Testis (tissue), 2 donors: ENCODE results near the gene MTRF1L.

Experiments
- POLR2A ChIP-seq: fragments of 450-650 bp; IDR thresholded peaks from one replicate; pipeline ENCODE4 v1.6.1; 2017; ENCODE audit warnings: antibody characterized with exemption, mild to moderate bottlenecking, moderate library complexity
- TF ChIP-seq, protein P1 (sequence below), 3 experiments: fragments of 450-650 bp in 2 of 3; fragments of 200-600 bp in 1 of 3; sonication (generic) in 1 of 3; IDR thresholded peaks; one replicate each; pipeline ENCODE4 v1.5.1; 2016 to 2019; ENCODE audit warnings: antibody characterized with exemption in 3 of 3, mild to moderate bottlenecking in 2 of 3, moderate library complexity in 1 of 3

DNA sequence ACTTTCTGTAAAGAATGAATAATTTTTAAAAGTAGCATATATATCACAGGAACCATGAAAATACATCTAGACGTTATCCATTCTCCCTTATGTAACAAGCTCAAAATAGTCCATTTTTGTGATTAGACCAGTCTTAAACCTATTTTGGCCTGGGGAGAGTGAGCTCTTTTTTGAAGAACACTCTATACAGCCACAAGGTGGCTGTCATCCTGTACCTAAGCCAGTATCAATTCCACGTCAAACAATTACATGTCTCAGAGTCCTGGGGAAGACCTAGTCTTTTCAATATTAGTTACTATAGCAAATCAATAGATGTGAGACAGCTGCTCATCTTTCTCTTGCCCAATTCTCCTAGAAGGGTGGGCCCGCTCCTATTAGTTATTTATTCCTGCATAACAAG lies 48.1 kb downstream of the MTRF1L start:
- TF ChIP-seq, protein P1, sequence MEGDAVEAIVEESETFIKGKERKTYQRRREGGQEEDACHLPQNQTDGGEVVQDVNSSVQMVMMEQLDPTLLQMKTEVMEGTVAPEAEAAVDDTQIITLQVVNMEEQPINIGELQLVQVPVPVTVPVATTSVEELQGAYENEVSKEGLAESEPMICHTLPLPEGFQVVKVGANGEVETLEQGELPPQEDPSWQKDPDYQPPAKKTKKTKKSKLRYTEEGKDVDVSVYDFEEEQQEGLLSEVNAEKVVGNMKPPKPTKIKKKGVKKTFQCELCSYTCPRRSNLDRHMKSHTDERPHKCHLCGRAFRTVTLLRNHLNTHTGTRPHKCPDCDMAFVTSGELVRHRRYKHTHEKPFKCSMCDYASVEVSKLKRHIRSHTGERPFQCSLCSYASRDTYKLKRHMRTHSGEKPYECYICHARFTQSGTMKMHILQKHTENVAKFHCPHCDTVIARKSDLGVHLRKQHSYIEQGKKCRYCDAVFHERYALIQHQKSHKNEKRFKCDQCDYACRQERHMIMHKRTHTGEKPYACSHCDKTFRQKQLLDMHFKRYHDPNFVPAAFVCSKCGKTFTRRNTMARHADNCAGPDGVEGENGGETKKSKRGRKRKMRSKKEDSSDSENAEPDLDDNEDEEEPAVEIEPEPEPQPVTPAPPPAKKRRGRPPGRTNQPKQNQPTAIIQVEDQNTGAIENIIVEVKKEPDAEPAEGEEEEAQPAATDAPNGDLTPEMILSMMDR (IDR thresholded peaks at IDR 0.05) = no peak
- no peak for TF ChIP-seq POLR2A
